ENCODE measurements around the gene SLMAP. TPM values are rescaled to one million over a fixed set of nuclear protein-coding genes. Genes with fewer than 3 reads are reported as not detected.

Gene SLMAP
- total and polyA plus RNA-seq, 2 of the 13 experiments (the other 11 are each of a cell fraction or from before 2014, with no cell fraction given), result 24.0 to 48.3 TPM

GRCh38 chr3:57826952-57827723 is 71.0 kb downstream of the SLMAP start (continued):
- TF ChIP-seq SNAPC4 (CRISPR knock-in tag; IDR thresholded peaks at IDR 0.05) (no peak), TMF1 (CRISPR knock-in tag; IDR thresholded peaks at IDR 0.05; ENCODE audit: low read depth) (no peak), TP53 (CRISPR knock-in tag; conservative IDR thresholded peaks at IDR 0.05) (no peak), BATF2 (CRISPR knock-in tag; IDR thresholded peaks at IDR 0.05) (no peak), ZNF264 (CRISPR knock-in tag; IDR thresholded peaks at IDR 0.05) (0 out of 2 replicates have a peak, but pooled peaks have one; percentile 18), STAT5B (CRISPR knock-in tag; IDR thresholded peaks at IDR 0.05) (no peak), ZBTB46 (CRISPR knock-in tag; IDR thresholded peaks at IDR 0.05; ENCODE audit: borderline replicate concordance) (no peak), ISL2 (CRISPR knock-in tag; IDR thresholded peaks at IDR 0.05) (peak; percentile 95), CHD2 (IDR thresholded peaks at IDR 0.05; ENCODE audit: low read depth, low read length) (no peak), NFKB2 (CRISPR knock-in tag; IDR thresholded peaks at IDR 0.05; ENCODE audit: borderline replicate concordance) (no peak), ZNF260 (CRISPR knock-in tag; IDR thresholded peaks at IDR 0.05; ENCODE audit: borderline replicate concordance, low read depth) (no peak), ZNF530 (CRISPR knock-in tag; IDR thresholded peaks at IDR 0.05; ENCODE audit: low read depth) (no peak), ZNF552 (CRISPR knock-in tag; IDR thresholded peaks at IDR 0.05; ENCODE audit: borderline replicate concordance) (no peak), EED (CRISPR knock-in tag; IDR thresholded peaks at IDR 0.05) (no peak), HIC2 (CRISPR knock-in tag; IDR thresholded peaks at IDR 0.05; ENCODE audit: low read depth) (no peak)
- TF ChIP-seq, protein P1, sequence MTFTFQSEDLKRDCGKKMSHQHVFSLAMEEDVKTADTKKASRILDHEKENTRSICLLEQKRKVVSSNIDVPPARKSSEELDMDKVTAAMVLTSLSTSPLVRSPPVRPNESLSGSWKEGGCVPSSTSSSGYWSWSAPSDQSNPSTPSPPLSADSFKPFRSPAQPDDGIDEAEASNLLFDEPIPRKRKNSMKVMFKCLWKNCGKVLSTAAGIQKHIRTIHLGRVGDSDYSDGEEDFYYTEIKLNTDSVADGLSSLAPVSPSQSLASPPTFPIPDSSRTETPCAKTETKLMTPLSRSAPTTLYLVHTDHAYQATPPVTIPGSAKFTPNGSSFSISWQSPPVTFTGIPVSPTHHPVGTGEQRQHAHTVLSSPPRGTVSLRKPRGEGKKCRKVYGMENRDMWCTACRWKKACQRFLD (CRISPR knock-in tag; IDR thresholded peaks at IDR 0.05; ENCODE audit: borderline replicate concordance), result no peak
